ENCODE results near the gene HOXD10. TPM values are rescaled to one million over a fixed set of nuclear protein-coding genes. Genes with fewer than 3 reads are reported as not detected.

HOXD10 gene
- total and polyA plus RNA-seq, 7 donors: 0.23 to 46.0 (median 10.7) TPM

DNA sequence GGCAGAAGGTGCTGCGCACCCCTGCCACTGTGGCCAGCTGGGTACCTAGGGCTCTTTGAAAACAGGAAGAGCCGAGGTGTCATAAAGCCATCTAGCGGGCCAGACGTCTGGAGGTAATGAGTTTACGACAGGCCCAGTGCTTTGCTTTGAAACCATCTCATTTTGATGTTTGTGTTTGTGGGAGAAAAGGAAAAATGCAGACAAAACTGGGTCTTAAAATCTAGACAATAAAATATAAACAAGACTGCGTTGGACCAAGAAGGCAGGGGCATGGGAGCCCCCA is 9.1 kb downstream of the HOXD10 start:
- peaks cover 0 to 12% (median 0%) of the 10 kb centered on the region in 4 donors for H3K36me3 ChIP-seq
- H3K9me3 ChIP-seq: no peaks in the 10 kb centered on the region
- TF ChIP-seq POLR2AphosphoS5 (IDR thresholded peaks at IDR 0.05) (no peak), EP300 (IDR thresholded peaks at IDR 0.05) (no peak), POLR2A (IDR thresholded peaks at IDR 0.05) (no peak)
- TF ChIP-seq, protein P1, sequence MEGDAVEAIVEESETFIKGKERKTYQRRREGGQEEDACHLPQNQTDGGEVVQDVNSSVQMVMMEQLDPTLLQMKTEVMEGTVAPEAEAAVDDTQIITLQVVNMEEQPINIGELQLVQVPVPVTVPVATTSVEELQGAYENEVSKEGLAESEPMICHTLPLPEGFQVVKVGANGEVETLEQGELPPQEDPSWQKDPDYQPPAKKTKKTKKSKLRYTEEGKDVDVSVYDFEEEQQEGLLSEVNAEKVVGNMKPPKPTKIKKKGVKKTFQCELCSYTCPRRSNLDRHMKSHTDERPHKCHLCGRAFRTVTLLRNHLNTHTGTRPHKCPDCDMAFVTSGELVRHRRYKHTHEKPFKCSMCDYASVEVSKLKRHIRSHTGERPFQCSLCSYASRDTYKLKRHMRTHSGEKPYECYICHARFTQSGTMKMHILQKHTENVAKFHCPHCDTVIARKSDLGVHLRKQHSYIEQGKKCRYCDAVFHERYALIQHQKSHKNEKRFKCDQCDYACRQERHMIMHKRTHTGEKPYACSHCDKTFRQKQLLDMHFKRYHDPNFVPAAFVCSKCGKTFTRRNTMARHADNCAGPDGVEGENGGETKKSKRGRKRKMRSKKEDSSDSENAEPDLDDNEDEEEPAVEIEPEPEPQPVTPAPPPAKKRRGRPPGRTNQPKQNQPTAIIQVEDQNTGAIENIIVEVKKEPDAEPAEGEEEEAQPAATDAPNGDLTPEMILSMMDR (IDR thresholded peaks at IDR 0.05): no peak
- H3K27me3 ChIP-seq: peaks cover 7 to 55% (median 31%) of the 10 kb centered on the region in 3 donors
- H3K27ac ChIP-seq: no peak overlapping the region
- intact Hi-C loops (cut with DNase I): no loop called here
- no peak overlapping the region for H3K4me3 ChIP-seq
- 11 to 29% methylated on average over 6 of the region's 6 CpGs for WGBS, 2 donors
- DNase-seq: no peak
- peaks cover 0 to 40% (median 26%) of the 10 kb centered on the region in 4 donors for H3K4me1 ChIP-seq

DNA sequence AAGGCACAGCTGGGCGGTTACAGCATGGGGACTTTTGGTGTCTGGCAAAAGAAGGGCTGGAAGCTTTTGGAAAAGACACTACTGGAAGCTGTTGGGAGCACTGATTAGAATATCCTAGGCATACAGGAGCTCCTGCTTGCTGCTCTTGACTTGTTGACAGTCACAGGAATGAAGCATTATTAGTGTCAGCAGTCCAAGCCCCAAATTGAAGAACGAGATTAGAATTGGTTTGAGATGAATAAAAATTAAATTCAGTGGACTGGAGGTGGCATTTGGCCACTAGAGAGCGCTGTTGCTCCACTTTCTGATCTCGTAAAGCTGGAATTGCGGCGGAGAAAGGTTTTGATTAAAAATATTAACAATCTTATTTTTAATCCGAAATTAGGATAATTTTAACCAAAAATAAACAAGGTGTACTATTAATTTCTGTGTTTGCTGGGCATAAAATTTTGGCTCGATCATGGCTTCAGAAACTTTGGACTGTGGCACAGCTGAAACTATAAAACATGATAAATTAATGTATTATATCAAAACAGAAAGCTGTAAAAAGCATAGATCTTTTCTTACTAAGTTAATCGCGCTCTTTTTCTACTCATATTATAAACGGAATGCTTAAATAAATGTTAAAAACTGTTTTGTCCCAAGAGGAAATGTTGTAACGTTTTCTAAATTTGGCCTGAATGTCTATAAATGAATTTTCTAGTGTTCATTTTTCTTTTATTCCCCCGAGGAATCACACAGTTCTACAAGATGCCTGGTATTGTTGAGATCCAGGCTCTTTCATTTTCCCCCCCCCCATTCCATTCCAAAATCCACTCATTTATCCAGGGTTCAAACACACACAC is 10.6 kb downstream of the HOXD10 start:
- H3K36me3 ChIP-seq: peaks cover 0 to 11% (median 0%) of the 10 kb centered on the region in 4 donors
- WGBS, 2 donors: 6 to 7% methylated on average over 13 of the region's 13 CpGs
- peaks cover 8 to 59% (median 45%) of the 10 kb centered on the region in 3 donors for H3K27me3 ChIP-seq
- no peaks in the 10 kb centered on the region for H3K9me3 ChIP-seq
- H3K4me3 ChIP-seq: no peak overlapping the region
- intact Hi-C loops (cut with DNase I): no loop called here
- peak; percentile 83 for DNase-seq
- H3K27ac ChIP-seq: peak overlapping the region in 1 of 4 donors; percentile 8
- H3K4me1 ChIP-seq: peaks cover 0 to 44% (median 35%) of the 10 kb centered on the region in 4 donors
- TF ChIP-seq, protein P1 (IDR thresholded peaks at IDR 0.05): peak; percentile 56 to 90 (median 76)
- TF ChIP-seq POLR2A (IDR thresholded peaks at IDR 0.05) (no peak), POLR2AphosphoS5 (IDR thresholded peaks at IDR 0.05) (peak in 1 of 4 donors; percentile 9), EP300 (IDR thresholded peaks at IDR 0.05) (no peak)

DNA sequence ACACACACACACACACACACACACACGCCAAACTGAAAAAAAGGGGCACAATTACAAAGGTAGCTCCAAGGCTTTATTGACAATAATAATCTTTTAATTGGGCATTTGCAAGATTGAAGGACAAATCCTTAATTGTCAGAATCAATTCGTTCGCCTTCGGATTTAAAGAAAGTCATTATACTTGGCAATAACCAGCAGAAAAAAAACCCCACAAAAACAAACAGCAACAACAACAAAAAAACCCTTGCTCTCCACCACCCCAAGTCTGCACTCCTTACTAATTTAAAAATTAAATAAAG is 11.1 kb downstream of the HOXD10 start:
- peaks cover 8 to 62% (median 51%) of the 10 kb centered on the region in 3 donors for H3K27me3 ChIP-seq
- H3K4me1 ChIP-seq: peaks cover 0 to 42% (median 33%) of the 10 kb centered on the region in 4 donors
- H3K9me3 ChIP-seq: no peaks in the 10 kb centered on the region
- no peak for DNase-seq
- H3K36me3 ChIP-seq: peaks cover 0 to 6% (median 0%) of the 10 kb centered on the region in 4 donors
- WGBS, 2 donors: 58 to 65% methylated on average over 4 of the region's 4 CpGs
- H3K27ac ChIP-seq: peak overlapping the region in 1 of 4 donors; percentile 91
- TF ChIP-seq, protein P1 (IDR thresholded peaks at IDR 0.05): no peak
- TF ChIP-seq POLR2A (IDR thresholded peaks at IDR 0.05): no peak
- no peak for TF ChIP-seq POLR2AphosphoS5 (IDR thresholded peaks at IDR 0.05)
- TF ChIP-seq EP300 (IDR thresholded peaks at IDR 0.05): no peak
- intact Hi-C loops (cut with DNase I): loop anchor here (2.0 kb wide), 1 partner anchor 511 kb away; no protein-coding TSS in a partner anchor
- no peak overlapping the region for H3K4me3 ChIP-seq

DNA sequence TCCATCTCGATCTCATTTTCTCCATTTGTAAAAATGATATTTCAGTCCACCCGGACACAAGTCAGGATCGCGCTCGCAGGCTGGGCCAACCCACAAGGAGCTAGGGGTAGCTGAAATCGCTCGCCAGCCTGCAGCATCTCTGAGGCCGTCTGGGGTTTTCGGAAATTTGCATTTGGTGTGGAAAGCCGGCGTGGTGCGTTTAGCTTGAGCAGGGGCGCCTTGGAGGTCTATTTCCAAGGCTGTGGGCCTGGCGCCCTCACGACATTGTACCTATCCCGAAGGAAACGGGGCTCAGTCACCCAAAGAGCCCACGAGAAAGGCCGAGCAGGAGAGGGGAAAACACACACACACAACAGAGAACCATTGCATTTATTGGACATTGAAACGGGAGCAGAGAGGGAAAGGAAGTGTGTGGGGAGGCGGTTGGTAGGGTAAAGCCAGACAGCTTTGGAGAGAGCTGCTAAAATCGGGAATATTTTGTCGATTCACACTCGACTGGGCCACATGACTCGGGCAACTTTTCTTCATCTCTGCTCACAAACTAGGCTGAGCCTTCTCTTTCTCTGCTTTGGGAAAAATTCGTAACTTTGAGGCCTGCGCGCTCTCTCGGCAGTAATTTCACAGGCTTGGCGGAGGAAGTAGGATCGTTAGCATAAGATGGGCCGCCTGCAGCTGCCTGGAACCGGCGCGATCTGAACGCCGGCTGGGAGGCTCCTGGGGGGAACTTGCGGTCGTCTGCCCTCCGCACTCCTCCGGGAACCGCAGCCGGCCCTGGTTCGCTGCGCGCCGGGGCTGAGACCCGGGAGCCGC is 11.8 kb downstream of the HOXD10 start:
- no peak for TF ChIP-seq POLR2AphosphoS5 (IDR thresholded peaks at IDR 0.05)
- TF ChIP-seq POLR2A (IDR thresholded peaks at IDR 0.05): no peak
- TF ChIP-seq EP300 (IDR thresholded peaks at IDR 0.05): no peak
- TF ChIP-seq, protein P1 (IDR thresholded peaks at IDR 0.05): no peak
- Histone ChIP-seq H3K9me3 (no peaks in the 10 kb centered on the region), H3K36me3 (no peaks in the 10 kb centered on the region), H3K27ac (peak overlapping the region; percentile 72 to 93 (median 87)), H3K4me1 (peaks cover 0 to 45% (median 33%) of the 10 kb centered on the region in 4 donors), H3K27me3 (peaks cover 11 to 62% (median 57%) of the 10 kb centered on the region in 3 donors), H3K4me3 (peak overlapping the region; percentile 37 to 69 (median 50))
- WGBS, 2 donors: 25 to 32% methylated on average over 49 of the region's 49 CpGs
- DNase-seq: peak; percentile 65
- intact Hi-C loops (cut with DNase I): loop anchor here (2.0 kb wide), 1 partner anchor 510 kb away; no protein-coding TSS in a partner anchor
